ENCODE data around the gene PTN. TPM values are rescaled to one million over a fixed set of nuclear protein-coding genes. Genes with fewer than 3 reads are reported as not detected.
A peak's percentile ranks its signal among the peaks of the same experiment; 100 is the strongest.

The PTN gene
- total RNA-seq, 4 donors from 2014 or later: 20.2 to 118 (median 59.4) TPM

GRCh38 chr7:137354961-137355360 lies 11.4 kb upstream of the PTN start:
- intact Hi-C loops (cut with DNase I; ENCODE audit: low total_unique reads): no loop called here
- Histone ChIP-seq H3K27ac (no peak overlapping the region), H3K4me1 (no peaks in the 10 kb centered on the region), H3K9me3 (no peaks in the 10 kb centered on the region), H3K27me3 (no peaks in the 10 kb centered on the region), H3K36me3 (no peaks in the 10 kb centered on the region), H3K4me3 (no peak overlapping the region)
- TF ChIP-seq POLR2A (IDR thresholded peaks at IDR 0.05) (no peak), CTCF (IDR thresholded peaks at IDR 0.05) (no peak)
- no peak for DNase-seq

- H3K9me3 ChIP-seq: no peaks in the 10 kb centered on the region
- intact Hi-C loops (cut with DNase I; ENCODE audit: low total_unique reads): no loop called here
- DNase-seq: no peak
- no peak overlapping the region for H3K4me3 ChIP-seq
- no peaks in the 10 kb centered on the region for H3K36me3 ChIP-seq
- no peak for TF ChIP-seq CTCF (IDR thresholded peaks at IDR 0.05)
- TF ChIP-seq POLR2A (IDR thresholded peaks at IDR 0.05): no peak
- no peaks in the 10 kb centered on the region for H3K4me1 ChIP-seq
- no peak overlapping the region for H3K27ac ChIP-seq
- no peaks in the 10 kb centered on the region for H3K27me3 ChIP-seq
These were observed 10.9 kb upstream of the PTN start for GRCh38 chr7:137354396-137354795.

GRCh38 chr7:137351941-137352340 lies 8.4 kb upstream of the PTN start:
- Histone ChIP-seq H3K36me3 (no peaks in the 10 kb centered on the region), H3K4me1 (no peaks in the 10 kb centered on the region), H3K27ac (no peak overlapping the region), H3K27me3 (no peaks in the 10 kb centered on the region), H3K4me3 (no peak overlapping the region), H3K9me3 (no peaks in the 10 kb centered on the region)
- intact Hi-C loops (cut with DNase I; ENCODE audit: low total_unique reads): no loop called here
- no peak for TF ChIP-seq POLR2A (IDR thresholded peaks at IDR 0.05)
- TF ChIP-seq CTCF (IDR thresholded peaks at IDR 0.05): no peak
- no peak for DNase-seq

GRCh38 chr7:137345799-137346449 lies 2.4 kb upstream of the PTN start:
- no peak for TF ChIP-seq POLR2A (IDR thresholded peaks at IDR 0.05)
- no peak for TF ChIP-seq CTCF (IDR thresholded peaks at IDR 0.05)
- intact Hi-C loops (cut with DNase I; ENCODE audit: low total_unique reads): no loop called here
- Histone ChIP-seq H3K36me3 (no peaks in the 10 kb centered on the region), H3K9me3 (no peaks in the 10 kb centered on the region), H3K4me1 (no peaks in the 10 kb centered on the region), H3K4me3 (no peak overlapping the region), H3K27ac (no peak overlapping the region), H3K27me3 (no peaks in the 10 kb centered on the region)
- DNase-seq: no peak

- H3K4me1 ChIP-seq: no peaks in the 10 kb centered on the region
- peak overlapping the region; percentile 10 to 36 for H3K27ac ChIP-seq
- H3K27me3 ChIP-seq: no peaks in the 10 kb centered on the region
- H3K4me3 ChIP-seq: peak overlapping the region; percentile 15 to 34
- no peaks in the 10 kb centered on the region for H3K9me3 ChIP-seq
- intact Hi-C loops (cut with DNase I; ENCODE audit: low total_unique reads): no loop called here
- no peaks in the 10 kb centered on the region for H3K36me3 ChIP-seq
- DNase-seq: no peak
- no peak for TF ChIP-seq POLR2A (IDR thresholded peaks at IDR 0.05)
- TF ChIP-seq CTCF (IDR thresholded peaks at IDR 0.05): no peak
These were observed 688 bp downstream of the PTN start for GRCh38 chr7:137342828-137343261.

Data from uterus (tissue), 4 donors.